SK-N-MC (cell line): ENCODE measurements around the gene IRX2.

Source experiments
- DNase-seq: peaks from one replicate; pipeline ENCODE4 v3.0.0-alpha.2; 2011; ENCODE audit warnings: low read depth, low spot score
- H3K27ac ChIP-seq: fragments of 200-600 bp; sonication (generic); 2 replicates; pipeline ENCODE4 v1.5.1; 2016; ENCODE audit warnings: mixed run types
- H3K36me3 ChIP-seq: fragments of 200-600 bp; sonication (generic); 2 replicates; pipeline ENCODE4 v1.6.1; 2017; ENCODE audit warnings: antibody characterized with exemption, low read length, mixed read lengths; ENCODE audit not compliant: insufficient read depth
- H3K4me3 ChIP-seq: fragments of 200-600 bp; sonication (generic); 2 replicates; pipeline ENCODE4 v1.5.1; 2016
- H3K9ac ChIP-seq: fragments of 200-600 bp; sonication (generic); 2 replicates; pipeline ENCODE4 v1.8.0; 2017; ENCODE audit warnings: mixed run types, mixed read lengths; ENCODE audit not compliant: insufficient read length
- H3K9me3 ChIP-seq: fragments of 200-600 bp; sonication (generic); 2 replicates; pipeline ENCODE4 v1.6.1; 2017; ENCODE audit warnings: low read depth, mild to moderate bottlenecking, antibody characterized with exemption, low read length, moderate library complexity, mixed read lengths
- EZH2 ChIP-seq: fragments of 200-600 bp; sonication (generic); IDR thresholded peaks from one replicate; pipeline ENCODE4 v1.6.1; 2017; ENCODE audit warnings: antibody characterized with exemption
- FOXP2 ChIP-seq: optimal IDR thresholded peaks from 2 replicates; pipeline ENCODE3; 2011; ENCODE audit warnings: mild to moderate bottlenecking, moderate library complexity; ENCODE audit not compliant: insufficient read depth; ENCODE audit errors: extremely low read length, control extremely low read depth
- POLR2AphosphoS5 ChIP-seq: IDR thresholded peaks from 2 replicates; pipeline ENCODE4 v1.6.1; 2012; ENCODE audit warnings: mild to moderate bottlenecking, low read depth, low read length, borderline replicate concordance

Gene IRX2

DNA sequence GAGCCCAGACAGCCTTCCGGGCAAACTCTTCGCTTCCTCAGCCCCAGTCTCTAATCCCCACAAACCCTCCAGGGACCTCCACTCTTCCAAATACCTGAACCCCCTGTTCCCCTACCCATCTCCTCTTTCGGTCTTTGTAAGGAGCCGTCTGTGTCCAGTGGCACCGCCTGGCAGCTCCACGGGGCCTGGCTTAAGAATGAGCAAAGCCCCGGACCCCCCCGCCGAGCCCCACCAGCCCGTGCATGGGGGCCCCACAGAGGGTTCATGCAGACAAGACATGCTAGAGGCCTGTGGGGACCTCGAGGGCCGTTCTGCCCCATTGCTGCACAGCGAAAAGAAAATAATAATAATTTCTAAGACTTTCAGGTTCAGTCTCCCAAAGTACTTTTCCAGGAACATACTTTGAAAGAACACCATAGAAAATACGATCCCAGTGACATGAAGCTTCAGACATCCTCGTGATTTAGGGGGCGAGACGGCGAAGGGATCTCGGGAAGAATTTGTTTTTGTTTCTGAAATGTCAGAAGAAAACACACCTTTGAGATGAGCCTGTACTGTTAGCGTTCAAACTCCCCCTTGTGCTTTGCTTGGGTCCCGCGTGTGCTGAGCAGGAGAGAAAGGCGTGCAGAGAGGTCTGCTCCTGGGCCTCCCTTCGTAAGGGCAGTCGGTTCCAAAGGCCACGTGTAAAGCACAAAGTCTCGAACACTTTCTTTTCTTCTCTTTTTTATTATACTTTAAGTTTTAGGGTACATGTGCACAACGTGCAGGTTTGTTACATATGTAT lies 49.2 kb downstream of the IRX2 start:
- no peak for DNase-seq
- H3K27ac ChIP-seq: no peak overlapping the region
- H3K9ac ChIP-seq: no peak overlapping the region
- H3K9me3 ChIP-seq: no peaks in the 10 kb centered on the region
- TF ChIP-seq FOXP2: no peak
- no peak for TF ChIP-seq EZH2
- no peak for TF ChIP-seq POLR2AphosphoS5
- H3K36me3 ChIP-seq: no peaks in the 10 kb centered on the region
- no peak overlapping the region for H3K4me3 ChIP-seq

- no peak overlapping the region for H3K4me3 ChIP-seq
- no peak overlapping the region for H3K27ac ChIP-seq
- no peaks in the 10 kb centered on the region for H3K36me3 ChIP-seq
- no peak for DNase-seq
- H3K9ac ChIP-seq: no peak overlapping the region
- TF ChIP-seq POLR2AphosphoS5 (no peak), EZH2 (no peak), FOXP2 (no peak)
- no peaks in the 10 kb centered on the region for H3K9me3 ChIP-seq
These were observed 49.9 kb downstream of the IRX2 start for GRCh38 chr5:2701592-2701991.

DNA sequence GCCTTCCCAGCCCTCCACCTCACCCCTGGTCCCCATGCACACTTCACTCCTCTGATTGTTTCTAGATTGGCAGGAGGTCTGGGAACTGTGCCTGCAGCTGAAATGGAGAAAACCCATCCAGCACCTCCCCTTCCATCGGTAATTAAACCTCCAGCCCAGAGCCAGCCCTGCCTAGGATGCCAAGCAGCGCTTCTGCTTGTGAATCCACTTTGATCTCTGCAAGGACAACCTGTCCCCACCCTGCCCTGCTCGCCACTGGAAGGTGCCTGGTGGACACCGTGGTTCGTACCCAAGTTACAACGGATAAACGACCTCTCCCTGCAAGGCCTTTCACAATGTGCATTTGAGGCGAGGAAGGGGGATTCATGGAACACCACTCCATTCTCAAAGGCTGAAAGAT lies 50.6 kb downstream of the IRX2 start:
- H3K4me3 ChIP-seq: no peak overlapping the region
- no peak overlapping the region for H3K9ac ChIP-seq
- H3K36me3 ChIP-seq: no peaks in the 10 kb centered on the region
- no peak for DNase-seq
- no peak overlapping the region for H3K27ac ChIP-seq
- H3K9me3 ChIP-seq: no peaks in the 10 kb centered on the region
- TF ChIP-seq POLR2AphosphoS5: no peak
- TF ChIP-seq FOXP2: no peak
- no peak for TF ChIP-seq EZH2

DNA sequence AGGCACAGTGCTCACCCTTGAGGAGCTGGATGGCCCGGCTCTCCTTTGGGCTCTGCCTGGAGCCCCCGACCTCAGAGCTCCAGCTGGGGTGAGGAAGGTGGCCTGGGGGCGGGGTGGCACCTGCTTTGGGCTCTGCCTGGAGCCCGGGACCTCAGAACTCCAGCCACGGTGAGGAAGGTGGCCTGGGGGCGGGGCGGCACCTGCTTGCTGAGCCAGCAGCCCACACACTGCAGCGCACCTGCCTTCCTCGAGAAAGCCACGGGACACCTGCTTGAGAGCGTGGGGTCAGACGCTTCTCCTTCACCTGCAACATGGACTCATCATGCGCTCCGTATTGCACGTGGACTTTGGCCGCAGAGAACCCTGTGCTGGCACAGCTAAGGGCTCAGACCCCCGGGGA lies 51.8 kb downstream of the IRX2 start:
- no peak for TF ChIP-seq POLR2AphosphoS5
- no peak overlapping the region for H3K27ac ChIP-seq
- H3K9ac ChIP-seq: no peak overlapping the region
- no peak for DNase-seq
- no peaks in the 10 kb centered on the region for H3K9me3 ChIP-seq
- H3K4me3 ChIP-seq: no peak overlapping the region
- H3K36me3 ChIP-seq: no peaks in the 10 kb centered on the region

DNA sequence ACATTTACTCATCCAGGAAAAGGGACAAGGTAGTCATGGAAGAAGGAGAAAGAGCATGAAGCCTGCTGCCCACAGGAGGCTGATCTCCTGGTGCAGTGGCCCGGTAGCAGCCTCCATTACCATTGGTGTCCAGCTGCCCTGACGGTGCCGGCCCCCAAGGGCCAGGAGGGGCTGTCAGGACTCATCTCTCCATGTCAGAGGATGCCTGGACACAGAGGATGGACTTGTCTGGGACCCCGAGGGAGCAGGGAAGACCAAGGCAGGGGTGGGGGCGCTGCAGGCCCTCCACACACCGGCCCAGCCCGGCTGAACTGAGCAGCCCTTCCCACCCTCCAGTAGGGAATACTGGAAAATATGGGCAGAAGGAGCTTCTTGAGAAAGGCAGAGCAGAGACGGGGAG lies 52.2 kb downstream of the IRX2 start:
- Histone ChIP-seq H3K9ac (no peak overlapping the region), H3K27ac (no peak overlapping the region), H3K36me3 (no peaks in the 10 kb centered on the region), H3K9me3 (no peaks in the 10 kb centered on the region), H3K4me3 (no peak overlapping the region)
- no peak for DNase-seq
- TF ChIP-seq POLR2AphosphoS5 (no peak), FOXP2 (no peak), EZH2 (no peak)

DNA sequence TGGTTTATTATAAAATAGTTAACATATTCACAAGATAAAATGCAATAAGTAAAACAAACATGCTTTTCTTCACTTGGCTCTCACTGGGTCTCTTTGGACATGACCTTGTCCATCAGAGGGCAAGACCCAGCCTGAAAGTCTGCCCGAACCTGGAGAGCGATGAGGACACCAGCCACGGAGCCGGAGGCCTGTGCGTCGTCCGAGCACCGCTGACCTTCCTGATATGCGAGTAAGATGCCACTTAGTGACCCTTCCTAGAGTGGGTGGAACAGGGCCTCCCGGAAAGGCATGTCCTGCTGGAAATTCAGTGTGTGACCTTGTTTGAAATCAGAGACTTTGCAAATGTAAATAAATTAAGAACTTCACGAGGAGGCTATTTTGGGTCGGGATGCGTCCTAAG lies 52.9 kb downstream of the IRX2 start:
- no peak for DNase-seq
- no peaks in the 10 kb centered on the region for H3K9me3 ChIP-seq
- H3K4me3 ChIP-seq: no peak overlapping the region
- H3K27ac ChIP-seq: no peak overlapping the region
- no peaks in the 10 kb centered on the region for H3K36me3 ChIP-seq
- TF ChIP-seq FOXP2 (no peak), POLR2AphosphoS5 (no peak), EZH2 (no peak)
- H3K9ac ChIP-seq: no peak overlapping the region

- no peak for DNase-seq
- TF ChIP-seq FOXP2 (no peak), EZH2 (no peak), POLR2AphosphoS5 (no peak)
These were observed 53.9 kb downstream of the IRX2 start for GRCh38 chr5:2697446-2698200.

DNA sequence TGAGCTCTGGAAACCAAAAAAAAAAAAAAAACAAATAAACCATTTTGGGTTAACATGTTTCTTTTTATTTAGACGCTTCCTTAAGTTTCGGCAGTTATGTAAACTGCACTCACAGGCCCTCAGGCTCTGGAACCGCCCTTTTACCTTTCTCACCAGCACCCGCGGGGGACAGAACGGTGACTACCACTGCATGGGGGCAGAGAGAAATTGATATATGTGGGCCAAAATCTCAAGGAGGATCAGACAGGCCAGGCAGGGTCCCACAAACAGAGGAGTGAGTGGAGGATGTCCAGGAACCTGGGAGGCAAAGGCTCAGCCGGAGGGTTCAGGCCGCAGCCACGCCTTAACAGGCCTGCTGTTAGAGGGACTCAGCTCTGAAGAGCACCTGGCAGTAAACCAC lies 54.4 kb downstream of the IRX2 start:
- Histone ChIP-seq H3K9ac (no peak overlapping the region), H3K4me3 (no peak overlapping the region), H3K27ac (no peak overlapping the region), H3K9me3 (no peaks in the 10 kb centered on the region), H3K36me3 (no peaks in the 10 kb centered on the region)
- no peak for TF ChIP-seq FOXP2
- no peak for TF ChIP-seq POLR2AphosphoS5
- TF ChIP-seq EZH2: no peak
- DNase-seq: no peak

More at GRCh38 chr5:2697446-2698200, 53.9 kb downstream of the IRX2 start:
- H3K9me3 ChIP-seq: no peaks in the 10 kb centered on the region
- no peak overlapping the region for H3K27ac ChIP-seq
- H3K9ac ChIP-seq: no peak overlapping the region
- H3K4me3 ChIP-seq: no peak overlapping the region
- H3K36me3 ChIP-seq: no peaks in the 10 kb centered on the region
